CD4-positive, alpha-beta T cell treated with Interleukin-2 at 100 ng/mL for 4 hours (primary cell): Measurements from ENCODE around the gene FOXI3.
"Not testable (repeated sequence)": the region's sequence is repeated elsewhere in the genome, so short reads cannot be mapped to it uniquely, and the experiment has no call there.

Source experiments
- DNase-seq: peaks from one replicate; pipeline ENCODE4 v3.0.0-alpha.2; 2020; ENCODE audit warnings: low spot score

Gene FOXI3

DNA sequence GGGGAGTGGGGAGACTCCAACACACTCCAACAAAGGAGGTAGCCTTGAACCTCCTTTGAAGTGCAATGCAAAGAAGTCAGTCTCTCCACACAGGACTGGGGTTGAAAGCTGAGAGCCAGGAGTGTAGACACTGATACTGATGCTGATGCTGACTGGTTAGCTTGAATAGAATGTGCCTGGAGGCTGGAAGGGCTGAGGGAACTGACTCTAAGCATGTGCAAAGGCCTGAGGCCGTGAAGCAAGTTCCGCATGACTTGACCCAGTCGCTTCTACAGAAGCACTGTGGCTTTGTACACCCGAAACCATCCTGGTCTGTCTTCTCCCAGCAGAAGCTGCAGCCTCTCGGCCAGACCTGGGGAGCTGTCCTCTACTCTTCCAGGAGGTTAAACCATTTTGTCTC is 10.4 kb downstream of the FOXI3 start:
- no peak for DNase-seq

DNA sequence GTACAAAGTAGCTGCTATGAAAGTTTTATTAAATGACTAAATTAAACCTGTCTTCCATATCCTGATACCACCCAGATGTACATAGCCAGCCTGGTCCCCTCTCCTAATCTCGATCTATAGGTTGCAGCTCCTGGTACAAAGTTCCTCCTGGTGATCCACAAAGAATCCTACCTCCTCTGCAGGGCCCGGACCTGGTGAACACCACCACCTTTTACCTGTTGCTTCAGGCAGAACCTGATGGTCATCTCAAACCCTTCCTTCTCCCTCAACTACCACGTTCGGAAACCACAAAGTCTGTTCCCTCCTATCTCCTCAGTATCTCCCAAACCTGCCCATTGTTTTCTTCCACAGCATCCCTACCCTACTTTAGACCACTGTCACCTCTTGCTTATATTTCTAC is 15.5 kb downstream of the FOXI3 start:
- no peak for DNase-seq

DNA sequence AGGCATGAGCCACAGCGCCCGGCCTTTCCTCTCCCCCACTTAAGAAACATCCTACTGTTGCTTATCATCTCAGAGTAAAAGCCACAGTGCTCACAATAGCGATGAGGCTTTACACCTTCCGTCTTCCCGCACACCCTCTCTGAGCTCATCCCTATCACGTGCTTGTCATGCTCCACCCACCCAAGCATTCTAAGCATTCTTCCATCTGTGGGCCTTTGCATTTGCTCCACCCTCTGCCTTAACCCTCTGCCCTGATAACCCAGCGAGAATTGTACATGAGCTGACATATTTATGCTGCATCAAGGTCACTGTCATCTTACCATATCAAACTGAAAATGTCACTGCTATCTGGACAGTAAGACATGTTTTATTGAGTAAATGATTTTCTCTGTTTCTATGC is 22.6 kb downstream of the FOXI3 start:
- no peak for DNase-seq

DNA sequence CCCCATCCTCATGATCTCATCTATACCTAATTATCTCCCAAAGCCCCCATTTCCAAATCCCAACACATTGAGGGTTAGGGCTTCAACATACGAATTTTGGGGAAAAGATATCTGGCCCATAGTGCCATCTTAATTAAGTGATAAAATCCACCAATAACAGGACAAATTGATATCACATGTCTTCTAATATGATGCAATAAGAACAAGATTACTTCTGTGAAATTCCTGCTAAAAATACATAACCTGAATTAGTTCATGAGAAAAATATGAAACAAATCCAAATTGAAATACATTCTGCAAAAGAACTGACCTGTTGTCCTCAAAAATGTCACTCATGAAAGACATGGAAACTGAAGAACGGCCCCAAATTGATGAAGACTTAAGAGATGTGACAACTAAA is 28.8 kb downstream of the FOXI3 start:
- no peak for DNase-seq

DNA sequence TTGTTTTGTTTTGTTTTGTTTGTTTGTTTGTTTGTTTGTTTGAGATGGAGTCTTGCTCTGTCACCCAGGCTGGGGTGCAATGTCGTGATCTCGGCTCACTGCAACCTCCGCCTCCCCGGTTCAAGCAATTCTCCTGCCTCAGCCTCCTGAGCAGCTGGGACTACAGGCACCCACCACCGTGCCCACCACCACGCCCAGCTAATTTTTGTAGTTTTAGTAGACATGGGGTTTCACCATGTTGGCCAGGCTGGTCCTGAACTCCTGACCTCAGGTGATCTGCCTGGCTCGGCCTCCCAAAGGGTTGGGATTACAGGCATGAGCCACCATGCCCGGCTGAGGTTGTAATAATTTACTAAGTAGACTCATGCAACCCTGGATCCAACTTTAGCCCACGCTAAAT is 33.4 kb downstream of the FOXI3 start:
- not testable (repeated sequence) for DNase-seq

DNA sequence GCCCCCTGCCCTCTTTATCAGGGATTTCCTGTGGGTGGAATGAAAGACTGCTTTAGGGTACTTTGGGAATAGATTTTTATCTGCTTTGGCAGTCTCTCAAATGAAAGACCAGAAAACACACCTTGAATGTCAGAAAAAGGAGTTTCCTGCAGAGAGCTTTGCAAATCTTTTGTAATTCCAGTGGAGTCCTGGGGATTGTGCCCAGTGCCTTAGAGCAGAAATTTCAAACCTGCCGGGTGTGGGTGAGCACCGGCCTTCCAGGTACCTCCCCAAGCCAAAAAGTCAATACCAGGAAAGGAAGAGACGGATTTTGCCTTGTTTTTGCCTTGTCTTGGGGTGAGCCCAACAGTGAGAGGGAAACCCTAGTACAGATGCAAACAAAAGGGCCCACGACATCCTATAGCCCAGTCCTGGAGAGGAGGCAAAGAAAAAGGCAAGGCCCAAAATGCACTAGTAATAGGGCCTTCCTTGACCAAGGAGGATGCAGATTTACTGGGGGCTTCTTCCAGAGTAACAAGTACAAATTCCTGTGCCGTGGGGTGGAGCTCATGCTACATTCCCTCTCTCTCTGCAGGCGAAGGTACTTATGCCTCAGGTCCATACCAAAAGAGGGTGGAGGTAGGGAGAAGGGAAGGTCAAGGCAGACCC is 36.4 kb downstream of the FOXI3 start:
- DNase-seq = no peak

DNA sequence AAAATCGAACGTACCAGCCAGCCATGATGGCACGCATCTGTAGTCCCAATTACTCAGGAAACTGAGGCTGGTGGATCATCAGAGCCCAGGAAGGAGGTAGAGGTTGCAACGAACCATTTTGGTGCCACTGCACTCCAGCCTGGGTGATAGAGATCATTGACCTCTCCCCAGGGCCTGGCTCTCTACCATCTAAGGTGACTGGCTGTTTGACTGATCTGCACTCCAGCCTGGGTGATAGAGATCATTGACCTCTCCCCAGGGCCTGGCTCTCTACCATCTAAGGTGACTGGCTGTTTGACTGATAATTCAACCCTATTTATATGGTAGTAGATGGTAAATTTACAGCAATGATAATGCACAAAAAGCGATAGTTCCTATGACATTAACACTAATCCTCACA is 43.6 kb downstream of the FOXI3 start:
- not testable (repeated sequence) for DNase-seq

DNA sequence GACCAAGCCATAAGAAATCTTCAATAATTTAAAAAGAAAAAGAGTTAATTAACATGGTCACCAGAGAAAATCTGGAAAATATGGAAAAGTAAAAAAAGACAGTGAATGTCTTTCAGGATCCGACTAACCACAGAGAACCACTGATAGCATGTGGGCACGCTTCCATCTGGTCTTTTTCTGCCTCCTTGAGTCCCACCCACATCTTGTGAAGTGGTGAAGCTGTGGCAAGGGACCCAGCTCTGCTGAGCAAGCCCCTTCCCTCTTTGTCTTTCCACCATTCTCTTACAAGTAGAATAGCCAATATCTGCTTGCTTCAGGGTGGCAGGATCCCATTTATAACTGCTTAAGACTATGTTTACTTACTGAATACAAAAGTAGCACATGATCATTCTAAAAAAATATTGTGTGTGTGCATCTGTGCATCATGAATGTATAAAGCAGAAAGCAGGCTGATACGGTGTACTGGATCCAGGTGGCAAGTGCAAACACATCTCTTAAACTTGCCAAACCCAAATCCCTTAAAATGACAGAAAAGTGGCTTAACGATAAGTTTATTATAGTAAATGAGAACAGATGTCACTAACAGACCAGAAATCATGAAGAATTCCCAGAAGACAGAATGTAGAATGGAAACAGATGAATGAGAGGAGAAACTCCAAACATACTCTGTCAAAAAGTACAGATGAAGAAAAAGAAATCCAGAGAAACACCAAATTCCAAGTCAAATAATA is 52.3 kb downstream of the FOXI3 start:
- DNase-seq = no peak

DNA sequence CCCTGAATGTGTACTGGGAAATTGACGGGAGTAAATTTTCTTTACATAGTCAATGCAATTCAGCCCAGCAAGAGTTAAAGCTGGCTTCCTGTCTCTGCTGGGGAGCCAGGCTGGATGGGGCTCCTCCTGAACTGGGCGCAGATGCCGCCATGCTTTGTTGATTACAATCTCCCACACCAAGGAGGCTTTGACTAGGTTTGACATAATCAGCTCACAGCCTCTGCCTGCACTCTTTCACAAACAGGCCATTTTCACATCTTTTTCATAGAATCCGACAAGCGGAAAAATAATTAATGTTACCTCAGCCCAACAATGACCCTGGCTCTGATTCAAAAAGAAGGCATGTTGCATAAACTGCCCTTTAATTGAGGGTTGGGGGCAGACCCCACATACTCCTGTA is 54.3 kb downstream of the FOXI3 start:
- DNase-seq = no peak
